MG63 (cell line): ENCODE data around the gene CABP4. TPM values are rescaled to one million over a fixed set of nuclear protein-coding genes. Genes with fewer than 3 reads are reported as not detected.

Source experiments
- DNase-seq: peaks from one replicate; pipeline ENCODE4 v3.0.0-alpha.2; 2020
- H3K27me3 ChIP-seq: fragments of 250-450 bp; sonication (Bioruptor Pico); 2 replicates; pipeline ENCODE4 v1.5.1; 2020; ENCODE audit warnings: mild to moderate bottlenecking, moderate library complexity
- H3K36me3 ChIP-seq: fragments of 250-450 bp; sonication (Bioruptor Pico); 2 replicates; pipeline ENCODE4 v1.5.1; 2020; ENCODE audit warnings: mild to moderate bottlenecking, moderate library complexity
- H3K4me3 ChIP-seq: fragments of 250-450 bp; sonication (Bioruptor Pico); 2 replicates; pipeline ENCODE4 v1.5.1; 2020; ENCODE audit warnings: mild to moderate bottlenecking, moderate library complexity
- H3K9me3 ChIP-seq: fragments of 250-450 bp; sonication (Bioruptor Pico); 2 replicates; pipeline ENCODE4 v1.5.1; 2020; ENCODE audit warnings: mild to moderate bottlenecking, moderate library complexity
- total RNA-seq: library from RNA; depleted of rRNA; stranded (reverse); fragments of >200 nt; shearing (Covaris generic); gene quantifications from 2 replicates; pipeline ENCODE4 v1.2.3, GENCODE V29; 2014; ENCODE audit warnings: low replicate concordance; rRNA removed

Gene CABP4
- total RNA-seq, 1 experiment from 2014 or later: 0.26 TPM

- DNase-seq: peak; percentile 98
- no peaks in the 10 kb centered on the region for H3K27me3 ChIP-seq
- H3K4me3 ChIP-seq: peak overlapping the region; percentile 75
Observed at GRCh38 chr11:67505605-67506396, 50.6 kb downstream of the CABP4 start.

GRCh38 chr11:67506426-67507051 is 51.4 kb downstream of the CABP4 start:
- Histone ChIP-seq H3K9me3 (no peaks in the 10 kb centered on the region), H3K4me3 (no peak overlapping the region), H3K27me3 (no peaks in the 10 kb centered on the region), H3K36me3 (peaks cover 17% of the 10 kb centered on the region)
- no peak for DNase-seq

More at GRCh38 chr11:67505605-67506396, 50.6 kb downstream of the CABP4 start:
- H3K9me3 ChIP-seq: no peaks in the 10 kb centered on the region
- H3K36me3 ChIP-seq: peaks cover 19% of the 10 kb centered on the region

GRCh38 chr11:67507242-67507863 is 52.2 kb downstream of the CABP4 start:
- Histone ChIP-seq H3K36me3 (peaks cover 11% of the 10 kb centered on the region), H3K4me3 (peak overlapping the region; percentile 78), H3K27me3 (no peaks in the 10 kb centered on the region), H3K9me3 (no peaks in the 10 kb centered on the region)
- DNase-seq: no peak

- DNase-seq: peak; percentile 100
- Histone ChIP-seq H3K36me3 (peaks cover 11% of the 10 kb centered on the region), H3K9me3 (no peaks in the 10 kb centered on the region), H3K27me3 (no peaks in the 10 kb centered on the region), H3K4me3 (peak within 1 kb of the TSS; percentile 78)
Observed at GRCh38 chr11:67507864-67508485, 52.8 kb downstream of the CABP4 start, which contains the start of gene CDK2AP2. TSS of gene CDK2AP2 (minus strand) at chr11:67508162. CDS start at chr11:67508082, 80 bp downstream.

GRCh38 chr11:67508486-67509121 is 53.5 kb downstream of the CABP4 start:
- peak; percentile 94 for DNase-seq
- Histone ChIP-seq H3K36me3 (peaks cover 11% of the 10 kb centered on the region), H3K27me3 (no peaks in the 10 kb centered on the region)

GRCh38 chr11:67510023-67510345 is 54.8 kb downstream of the CABP4 start:
- Histone ChIP-seq H3K27me3 (no peaks in the 10 kb centered on the region), H3K4me3 (no peak overlapping the region), H3K9me3 (no peaks in the 10 kb centered on the region), H3K36me3 (peaks cover 11% of the 10 kb centered on the region)
- no peak for DNase-seq

More at GRCh38 chr11:67508486-67509121, 53.5 kb downstream of the CABP4 start:
- Histone ChIP-seq H3K4me3 (peak overlapping the region; percentile 78), H3K9me3 (no peaks in the 10 kb centered on the region)

Other genes with a start within 250 kb of the CABP4 start
- gene GRK2, start 188.9 kb upstream of the CABP4 start, total RNA-seq: 24.2 and 31.8 TPM in 2 replicates
- 17.2 and 25.8 TPM in 2 replicates for gene ANKRD13D, start 166.1 kb upstream of the CABP4 start, total RNA-seq
- gene SSH3, start 151.8 kb upstream of the CABP4 start, total RNA-seq: 3.8 and 5.1 TPM in 2 replicates
- 17.3 and 40.1 TPM in 2 replicates for gene POLD4, start 101.8 kb upstream of the CABP4 start, total RNA-seq
- 6.4 and 7.7 TPM in 2 replicates for gene CLCF1, start 81.8 kb upstream of the CABP4 start, total RNA-seq
- gene RAD9A, start 63.4 kb upstream of the CABP4 start, total RNA-seq: 1.7 and 17.6 TPM in 2 replicates
- gene PPP1CA, start 53.5 kb upstream of the CABP4 start, total RNA-seq: 244 and 262 TPM in 2 replicates
- gene TBC1D10C, start 51.3 kb upstream of the CABP4 start, total RNA-seq: not detected in 2 replicates
- gene CARNS1, start 39.7 kb upstream of the CABP4 start, total RNA-seq: not detected in 2 replicates
- 77.9 and 121 TPM in 2 replicates for gene RPS6KB2, start 26.9 kb upstream of the CABP4 start, total RNA-seq
- gene PTPRCAP, start 17.7 kb upstream of the CABP4 start, total RNA-seq: not detected in 2 replicates
- 58.3 and 96.9 TPM in 2 replicates for gene CORO1B, start 11.9 kb upstream of the CABP4 start, total RNA-seq
- not detected in 2 replicates for gene GPR152, start 2.6 kb upstream of the CABP4 start, total RNA-seq
- gene TMEM134, start 13.9 kb downstream of the CABP4 start, total RNA-seq: 39.4 and 44.2 TPM in 2 replicates
- gene AIP, start 27.7 kb downstream of the CABP4 start, total RNA-seq: 85.1 and 122 TPM in 2 replicates
- gene PITPNM1, start 50.0 kb downstream of the CABP4 start, total RNA-seq: 5.5 and 18.9 TPM in 2 replicates
- gene CDK2AP2, start 52.8 kb downstream of the CABP4 start, total RNA-seq: 14.1 and 14.8 TPM in 2 replicates
- not detected in 2 replicates for gene CABP2, start 68.1 kb downstream of the CABP4 start, total RNA-seq
- 280 and 743 TPM in 2 replicates for gene GSTP1, start 128.5 kb downstream of the CABP4 start, total RNA-seq
- gene NDUFV1, start 151.6 kb downstream of the CABP4 start, total RNA-seq: 274 and 469 TPM in 2 replicates
- 15.0 TPM in 1 of 2 replicates, not detected in the other for gene NUDT8, start 174.6 kb downstream of the CABP4 start, total RNA-seq
- gene TBX10, start 184.4 kb downstream of the CABP4 start, total RNA-seq: not detected in 2 replicates
- gene ACY3, start 195.4 kb downstream of the CABP4 start, total RNA-seq: not detected in 2 replicates
- not detected in 2 replicates for gene ALDH3B2, start 219.3 kb downstream of the CABP4 start, total RNA-seq